Calu3 (cell line): ENCODE measurements around the gene FGFR2. TPM values are rescaled to one million over a fixed set of nuclear protein-coding genes. Genes with fewer than 3 reads are reported as not detected.

Source experiments
- BruUV-seq: library from RNA; stranded (reverse); fragments of 400-500 nt; replicated peaks from 2 replicates; lab custom pipeline; 2021; lab: Mats Ljungman, UMichigan
- CTCF ChIA-PET: fragments of 300-600 bp; sonication (Branson Sonifier 250); formaldehyde crosslinking; loops from one replicate; lab custom pipeline; 2022; ENCODE audit warnings: antibody characterized with exemption; lab: Charles Lee
- DNase-seq: peaks from one replicate; pipeline ENCODE4 v3.0.0; 2022
- H3K27ac Mint-ChIP-seq: one replicate; pipeline ENCODE4 v1.8.0; 2022; ENCODE audit warnings: mixed read lengths; ENCODE audit not compliant: unreplicated experiment
- H3K27me3 Mint-ChIP-seq: one replicate; pipeline ENCODE4 v1.8.0; 2022; ENCODE audit warnings: mixed read lengths; ENCODE audit not compliant: unreplicated experiment
- H3K36me3 Mint-ChIP-seq: one replicate; pipeline ENCODE4 v1.8.0; 2022; ENCODE audit warnings: mild to moderate bottlenecking, moderate library complexity, mixed read lengths; ENCODE audit not compliant: insufficient read depth, unreplicated experiment
- H3K4me1 Mint-ChIP-seq: one replicate; pipeline ENCODE4 v1.8.0; 2022; ENCODE audit warnings: mild to moderate bottlenecking, low read depth, mixed read lengths; ENCODE audit not compliant: unreplicated experiment
- H3K4me3 Mint-ChIP-seq: one replicate; pipeline ENCODE4 v1.8.0; 2022; ENCODE audit warnings: mild to moderate bottlenecking, low read depth, moderate library complexity, mixed read lengths; ENCODE audit not compliant: unreplicated experiment
- H3K9me3 Mint-ChIP-seq: one replicate; pipeline ENCODE4 v1.8.0; 2022; ENCODE audit warnings: low read depth, mixed read lengths; ENCODE audit not compliant: unreplicated experiment
- CTCF ChIP-seq: fragments of 200-600 bp; IDR thresholded peaks from one replicate; pipeline ENCODE4 v1.8.0; 2022; ENCODE audit warnings: antibody characterized with exemption; ENCODE audit not compliant: unreplicated experiment
- intact Hi-C: fragments of 100-400 bp; cut with micrococcal nuclease; formaldehyde crosslinking; loops from one replicate; pipeline ENCODE4 v1.10.0; 2022; ENCODE audit not compliant: unreplicated experiment
- total RNA-seq: library from RNA; stranded (reverse); gene quantifications from 2 replicates; pipeline ENCODE4 v1.2.3, GENCODE V29; 2022

The FGFR2 gene
- total RNA-seq, 1 experiment from 2014 or later: 57.9 TPM

GRCh38 chr10:121516093-121516865 lies 82.0 kb downstream of the FGFR2 start:
- CTCF ChIA-PET: no interaction called here
- no peak for DNase-seq
- intact Hi-C loops: no loop called here
- no peaks in the 10 kb centered on the region for H3K4me1 Mint-ChIP-seq
- no peak overlapping the region for H3K27ac Mint-ChIP-seq
- H3K36me3 Mint-ChIP-seq: peaks cover 12% of the 10 kb centered on the region
- no peaks in the 10 kb centered on the region for H3K27me3 Mint-ChIP-seq
- no TSS peak for BruUV-seq
- TF ChIP-seq CTCF: no peak
- no peaks in the 10 kb centered on the region for H3K9me3 Mint-ChIP-seq
- no peak overlapping the region for H3K4me3 Mint-ChIP-seq

GRCh38 chr10:121514141-121514865 lies 83.9 kb downstream of the FGFR2 start:
- Mint-ChIP-seq H3K9me3 (no peaks in the 10 kb centered on the region), H3K36me3 (peaks cover 12% of the 10 kb centered on the region), H3K4me1 (no peaks in the 10 kb centered on the region), H3K4me3 (no peak overlapping the region), H3K27me3 (no peaks in the 10 kb centered on the region), H3K27ac (no peak overlapping the region)
- intact Hi-C loops: no loop called here
- no peak for DNase-seq
- CTCF ChIA-PET: no interaction called here
- no TSS peak for BruUV-seq
- no peak for TF ChIP-seq CTCF

- H3K4me3 Mint-ChIP-seq: no peak overlapping the region
Measured at GRCh38 chr10:121511943-121512342, 86.3 kb downstream of the FGFR2 start.

GRCh38 chr10:121511460-121511859 lies 86.8 kb downstream of the FGFR2 start:
- H3K4me1 Mint-ChIP-seq: no peaks in the 10 kb centered on the region
- CTCF ChIA-PET: no interaction called here
- H3K36me3 Mint-ChIP-seq: peaks cover 12% of the 10 kb centered on the region
- intact Hi-C loops: no loop called here
- H3K27ac Mint-ChIP-seq: no peak overlapping the region
- BruUV-seq: no TSS peak
- H3K27me3 Mint-ChIP-seq: no peaks in the 10 kb centered on the region
- H3K9me3 Mint-ChIP-seq: no peaks in the 10 kb centered on the region
- TF ChIP-seq CTCF: no peak
- H3K4me3 Mint-ChIP-seq: no peak overlapping the region
- DNase-seq: no peak

More at GRCh38 chr10:121511943-121512342, 86.3 kb downstream of the FGFR2 start:
- no peak for DNase-seq
- Mint-ChIP-seq H3K27me3 (no peaks in the 10 kb centered on the region), H3K9me3 (no peaks in the 10 kb centered on the region), H3K27ac (no peak overlapping the region), H3K36me3 (peaks cover 12% of the 10 kb centered on the region), H3K4me1 (no peaks in the 10 kb centered on the region)
- CTCF ChIA-PET: no interaction called here
- no peak for TF ChIP-seq CTCF
- intact Hi-C loops: no loop called here
- no TSS peak for BruUV-seq
